Measurements from ENCODE around the gene DNAH3.

GRCh38 chr16:21197621-21198020 lies 47.0 kb upstream of the DNAH3 start:
- TF ChIP-seq POLR2A (IDR thresholded peaks at IDR 0.05; ENCODE audit: low read depth, low read length) (no peak), POLR2AphosphoS5 (IDR thresholded peaks at IDR 0.05; ENCODE audit: low read depth, low read length) (no peak)
